Keratinocyte (primary cell): ENCODE data around the gene PCARE. TPM values are rescaled to one million over a fixed set of nuclear protein-coding genes. Genes with fewer than 3 reads are reported as not detected.

Source experiments
- DNase-seq: peaks from one replicate; pipeline ENCODE4 v3.0.0-alpha.2; 2011; ENCODE audit warnings: low read depth, missing footprints, low spot score
- FAIRE-seq: peaks from 2 replicates; lab custom pipeline; 2011; peaks lifted over from hg19 to GRCh38; lab: Jason Lieb, UNC
- H2AFZ ChIP-seq: 2 replicates; pipeline ENCODE4 v1.6.0; 2012; ENCODE audit warnings: low read length, control low read depth, inconsistent platforms; ENCODE audit not compliant: control insufficient read depth
- H3K27ac ChIP-seq: 2 replicates; pipeline ENCODE4 v1.5.1; 2011; ENCODE audit warnings: low read length; ENCODE audit not compliant: control insufficient read depth, insufficient read depth
- H3K27me3 ChIP-seq: 3 replicates; pipeline ENCODE4 v1.6.0; 2011; ENCODE audit warnings: low read length; ENCODE audit not compliant: control insufficient read depth, insufficient read depth; ENCODE audit errors: extremely low read depth
- H3K36me3 ChIP-seq, 2 experiments: 2 replicates in 1 of 2; 3 replicates in 1 of 2; pipeline ENCODE4 v1.5.1; 2011; ENCODE audit warnings: low read length in 2 of 2, mild to moderate bottlenecking in 1 of 2; ENCODE audit not compliant: control insufficient read depth in 2 of 2, insufficient read depth in 2 of 2; ENCODE audit errors: extremely low read depth in 1 of 2
- H3K4me1 ChIP-seq: 3 replicates; pipeline ENCODE4 v1.5.1; 2011; ENCODE audit warnings: low read length; ENCODE audit not compliant: control insufficient read depth, insufficient read depth; ENCODE audit errors: extremely low read depth
- H3K4me2 ChIP-seq: 3 replicates; pipeline ENCODE4 v1.6.0; 2011; ENCODE audit warnings: low read depth, low read length; ENCODE audit not compliant: control insufficient read depth, insufficient read depth; ENCODE audit errors: extremely low read depth
- H3K4me3 ChIP-seq, 3 experiments: fragments of 200-600 bp in 1 of 3; sonication (generic) in 1 of 3; 2 replicates in 2 of 3; 3 replicates in 1 of 3; pipeline ENCODE4 v1.5.1; 2011 to 2016; ENCODE audit warnings: low read length in 3 of 3, mild to moderate bottlenecking in 3 of 3, control low read depth in 2 of 3, inconsistent platforms in 1 of 3, low read depth in 1 of 3, mixed read lengths in 1 of 3, mixed run types in 1 of 3, moderate library complexity in 1 of 3; ENCODE audit not compliant: control insufficient read depth in 2 of 3, insufficient read depth in 2 of 3; ENCODE audit errors: extremely low read depth in 1 of 3
- H3K79me2 ChIP-seq: 2 replicates; pipeline ENCODE4 v1.6.0; 2012; ENCODE audit warnings: low read length; ENCODE audit not compliant: control insufficient read depth, insufficient read depth
- H3K9ac ChIP-seq: 3 replicates; pipeline ENCODE4 v1.6.0; 2011; ENCODE audit warnings: low read length; ENCODE audit not compliant: control insufficient read depth, insufficient read depth; ENCODE audit errors: extremely low read depth
- H3K9me1 ChIP-seq: 3 replicates; pipeline ENCODE4 v1.6.0; 2011; ENCODE audit warnings: low read length; ENCODE audit not compliant: control insufficient read depth, insufficient read depth; ENCODE audit errors: extremely low read depth
- H3K9me3 ChIP-seq: 2 replicates; pipeline ENCODE4 v1.5.1; 2012; ENCODE audit warnings: low read depth, low read length; ENCODE audit not compliant: control insufficient read depth
- H4K20me1 ChIP-seq: 3 replicates; pipeline ENCODE4 v1.6.0; 2011; ENCODE audit warnings: low read length; ENCODE audit not compliant: control insufficient read depth, insufficient read depth; ENCODE audit errors: extremely low read depth
- CTCF ChIP-seq, 3 experiments: IDR thresholded peaks in 1 of 3; conservative IDR thresholded peaks in 1 of 3; optimal IDR thresholded peaks in 1 of 3; 2 replicates in 2 of 3; 3 replicates in 1 of 3; pipeline versions ENCODE3 to v1.5.1; 2011; ENCODE audit warnings: low read length in 3 of 3, mild to moderate bottlenecking in 3 of 3, moderate library complexity in 2 of 3, control low read depth in 1 of 3, inconsistent platforms in 1 of 3; ENCODE audit not compliant: insufficient read depth in 2 of 3; ENCODE audit errors: extremely low read depth in 1 of 3
- EZH2 ChIP-seq: IDR thresholded peaks from one replicate; pipeline ENCODE4 v1.6.1; 2012; ENCODE audit warnings: inconsistent platforms, mild to moderate bottlenecking, low read length, moderate library complexity
- dilution Hi-C: fragments of 300-500 bp; cut with MboI; formaldehyde crosslinking; loops from one replicate; pipeline ENCODE4 v1.7.0; 2020; ENCODE audit warnings: low sequenced_read_pairs; ENCODE audit not compliant: extremely low pct_ligation_motif_present
- polyA plus RNA-seq, 5 experiments: library from polyadenylated mRNA; depleted of rRNA in 3 of 5; stranded (reverse) in 3 of 5; stranded (forward) in 1 of 5; unstranded in 1 of 5; fragments of >200 nt; gene quantifications; 1 replicate in 1 of 5; 2 replicates in 3 of 5; 3 replicates in 1 of 5; pipeline versions ENCODE4 v1.2.1 to v1.2.3, GENCODE V29; 2011 to 2012; ENCODE audit warnings: missing spikeins in 2 of 5, low read depth in 1 of 5, low replicate concordance in 1 of 5

The PCARE gene
- polyA plus RNA-seq, 1 donor (not counting 4 experiments of a cell fraction or from before 2014, with no cell fraction given) = not detected

DNA sequence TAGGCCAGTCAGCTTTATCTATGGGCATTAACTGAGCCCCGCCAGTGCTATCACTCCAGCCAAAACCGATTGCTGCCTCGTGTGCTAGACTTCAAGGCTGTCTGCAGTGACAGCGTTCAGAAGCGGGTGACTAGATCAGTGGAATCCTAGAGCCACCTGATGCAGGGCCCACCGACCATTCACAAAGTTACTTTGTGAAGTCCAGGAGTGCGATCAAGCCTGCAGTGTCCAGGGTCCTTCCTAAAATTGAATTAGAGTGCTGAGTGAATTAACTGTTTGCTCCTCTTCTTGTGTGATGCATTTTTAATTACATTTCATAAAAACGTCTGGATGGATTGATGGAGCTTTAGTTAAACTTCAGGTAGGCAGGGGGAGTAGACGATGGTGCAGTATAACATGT is 13.9 kb downstream of the PCARE start:
- no peaks in the 10 kb centered on the region for H3K36me3 ChIP-seq
- H3K27me3 ChIP-seq = no peaks in the 10 kb centered on the region
- TF ChIP-seq CTCF (optimal IDR thresholded peaks at IDR 0.05 in 1 of 3, IDR thresholded peaks at IDR 0.05 in 1 of 3, conservative IDR thresholded peaks at IDR 0.05 in 1 of 3; ENCODE audit: extremely low read depth in 1 of 3, insufficient read depth in 2 of 3, low read length in 3 of 3) (no peak), EZH2 (no peak)
- H3K4me3 ChIP-seq = no peak overlapping the region
- no peak overlapping the region for H3K4me2 ChIP-seq
- H3K27ac ChIP-seq = no peak overlapping the region
- no peak overlapping the region for H3K9ac ChIP-seq
- no peaks in the 10 kb centered on the region for H3K9me3 ChIP-seq
- no peaks in the 10 kb centered on the region for H4K20me1 ChIP-seq
- H3K9me1 ChIP-seq = no peaks in the 10 kb centered on the region
- H3K79me2 ChIP-seq = no peaks in the 10 kb centered on the region
- no peak overlapping the region for H2AFZ ChIP-seq
- dilution Hi-C loops = loop anchor here (25.0 kb wide), 1 partner anchor 127 kb away; no protein-coding TSS in a partner anchor
- DNase-seq = no peak
- no peak for FAIRE-seq
- H3K4me1 ChIP-seq = peaks cover 22% of the 10 kb centered on the region

DNA sequence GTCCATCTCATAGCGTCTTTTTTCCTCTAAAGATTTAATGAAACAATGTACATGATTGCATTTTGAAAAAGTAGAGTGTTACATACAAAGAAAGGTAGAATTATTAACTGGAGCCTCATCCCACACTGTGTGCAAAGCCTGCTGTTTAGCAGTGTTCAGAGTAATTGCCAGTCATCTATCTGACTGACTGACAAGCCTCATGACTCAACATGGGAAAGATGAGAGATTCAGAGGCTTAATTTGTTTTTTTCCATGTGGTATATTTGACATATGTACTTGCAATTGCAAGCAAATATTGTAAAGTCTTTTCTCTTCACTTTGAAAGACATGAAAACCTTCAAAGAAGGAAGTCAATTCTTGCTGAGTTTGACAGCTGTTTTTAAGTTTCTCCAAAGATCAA is 14.7 kb downstream of the PCARE start:
- Histone ChIP-seq H3K79me2 (no peaks in the 10 kb centered on the region), H3K4me3 (no peak overlapping the region), H3K27ac (no peak overlapping the region), H3K9me3 (no peaks in the 10 kb centered on the region), H3K9ac (no peak overlapping the region), H3K9me1 (no peaks in the 10 kb centered on the region), H3K27me3 (no peaks in the 10 kb centered on the region), H2AFZ (no peak overlapping the region), H4K20me1 (no peaks in the 10 kb centered on the region), H3K4me1 (peaks cover 13% of the 10 kb centered on the region), H3K36me3 (no peaks in the 10 kb centered on the region), H3K4me2 (no peak overlapping the region)
- dilution Hi-C loops = loop anchor here (25.0 kb wide), 1 partner anchor 128 kb away; no protein-coding TSS in a partner anchor
- TF ChIP-seq CTCF (optimal IDR thresholded peaks at IDR 0.05 in 1 of 3, IDR thresholded peaks at IDR 0.05 in 1 of 3, conservative IDR thresholded peaks at IDR 0.05 in 1 of 3; ENCODE audit: extremely low read depth in 1 of 3, insufficient read depth in 2 of 3, low read length in 3 of 3) (no peak), EZH2 (no peak)
- no peak for FAIRE-seq
- no peak for DNase-seq
